NCI-H345 treated with DMSO at 0.1 percent for 48 hours (cell line): ENCODE results near the gene TLR3.
"Not testable (repeated sequence)": the region's sequence is repeated elsewhere in the genome, so short reads cannot be mapped to it uniquely, and the experiment has no call there.

Experiments
- DNase-seq: peaks from one replicate; lab custom pipeline; 2025; ENCODE audit not compliant: unreplicated experiment; lab: John Stamatoyannopoulos, UW

Gene TLR3

GRCh38 chr4:186047501-186047900 lies 21.5 kb upstream of the TLR3 start:
- not testable (repeated sequence) for DNase-seq

- not testable (repeated sequence) for DNase-seq
Observed at GRCh38 chr4:186050135-186050534, 18.8 kb upstream of the TLR3 start.

GRCh38 chr4:186051096-186051495 lies 17.9 kb upstream of the TLR3 start:
- DNase-seq, result no peak

GRCh38 chr4:186058253-186058979 lies 10.5 kb upstream of the TLR3 start:
- no peak for DNase-seq

- DNase-seq, result no peak
Observed at GRCh38 chr4:186058980-186059316, 10.0 kb upstream of the TLR3 start.

GRCh38 chr4:186061921-186062320 lies 7.0 kb upstream of the TLR3 start:
- no peak for DNase-seq

- peak; percentile 15 for DNase-seq
Observed at GRCh38 chr4:186067757-186068385, 1.1 kb upstream of the TLR3 start.

GRCh38 chr4:186069729-186070128 lies 773 bp downstream of the TLR3 start:
- DNase-seq, result no peak

- no peak for DNase-seq
Observed at GRCh38 chr4:186072516-186072915, 3.6 kb downstream of the TLR3 start.

GRCh38 chr4:186074189-186074588 lies 5.2 kb downstream of the TLR3 start:
- DNase-seq, result no peak

GRCh38 chr4:186078981-186079638 lies 10.2 kb downstream of the TLR3 start:
- no peak for DNase-seq

- no peak for DNase-seq
Observed at GRCh38 chr4:186079694-186080093, 10.7 kb downstream of the TLR3 start.

GRCh38 chr4:186081202-186081807 lies 12.3 kb downstream of the TLR3 start:
- no peak for DNase-seq

GRCh38 chr4:186082221-186082620 lies 13.3 kb downstream of the TLR3 start:
- no peak for DNase-seq

GRCh38 chr4:186088523-186088922 lies 19.6 kb downstream of the TLR3 start:
- DNase-seq, result no peak

- no peak for DNase-seq
Observed at GRCh38 chr4:186092296-186092695, 23.3 kb downstream of the TLR3 start.

GRCh38 chr4:186095406-186095805 lies 26.4 kb downstream of the TLR3 start:
- DNase-seq, result no peak

GRCh38 chr4:186096681-186097165 lies 27.8 kb downstream of the TLR3 start:
- DNase-seq, result no peak

GRCh38 chr4:186097386-186097785 lies 28.4 kb downstream of the TLR3 start:
- DNase-seq, result no peak

- DNase-seq, result no peak
Observed at GRCh38 chr4:186102931-186103330, 34.0 kb downstream of the TLR3 start.

GRCh38 chr4:186104114-186104889 lies 35.3 kb downstream of the TLR3 start, which contains the start of gene FAM149A:
Gene FAM149A (plus strand): TSS chr4:186104704.
- DNase-seq, result peak; percentile 21
